ENCODE results near the gene KLK3.
"Not testable (repeated sequence)": the region's sequence is repeated elsewhere in the genome, so short reads cannot be mapped to it uniquely, and the experiment has no call there.

The KLK3 gene

GRCh38 chr19:50854636-50855410, at the start of gene KLK3:
KLK3 (plus strand) TSS chr19:50854915; CDS start chr19:50854956, 41 bp downstream.
- DNase-seq: no peak

GRCh38 chr19:50808856-50809255, 45.9 kb upstream of the KLK3 start:
- DNase-seq: no peak

GRCh38 chr19:50811622-50812238, 43.0 kb upstream of the KLK3 start:
- DNase-seq: not testable (repeated sequence)

GRCh38 chr19:50812474-50812873, 42.2 kb upstream of the KLK3 start:
- DNase-seq: no peak

DNA sequence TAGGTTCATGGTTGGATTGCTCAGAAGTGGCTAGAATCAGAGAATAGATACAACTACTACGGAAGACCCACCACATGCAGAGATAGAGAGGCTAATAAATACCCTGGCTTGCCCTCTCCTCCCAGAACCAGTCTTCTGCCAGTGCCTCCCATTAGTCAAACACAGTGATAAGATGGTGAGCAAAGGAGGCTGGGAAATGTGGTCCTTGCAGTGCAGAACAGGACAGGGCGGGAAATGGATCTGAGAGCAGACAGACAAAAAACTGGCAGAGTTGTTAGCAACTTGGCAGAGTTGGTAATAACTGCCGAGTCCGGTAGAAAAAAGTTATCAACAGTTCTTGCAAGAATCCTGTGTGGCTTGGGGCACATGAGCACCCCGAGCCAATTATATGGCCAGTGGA, 39.8 kb upstream of the KLK3 start:
- DNase-seq: no peak

DNA sequence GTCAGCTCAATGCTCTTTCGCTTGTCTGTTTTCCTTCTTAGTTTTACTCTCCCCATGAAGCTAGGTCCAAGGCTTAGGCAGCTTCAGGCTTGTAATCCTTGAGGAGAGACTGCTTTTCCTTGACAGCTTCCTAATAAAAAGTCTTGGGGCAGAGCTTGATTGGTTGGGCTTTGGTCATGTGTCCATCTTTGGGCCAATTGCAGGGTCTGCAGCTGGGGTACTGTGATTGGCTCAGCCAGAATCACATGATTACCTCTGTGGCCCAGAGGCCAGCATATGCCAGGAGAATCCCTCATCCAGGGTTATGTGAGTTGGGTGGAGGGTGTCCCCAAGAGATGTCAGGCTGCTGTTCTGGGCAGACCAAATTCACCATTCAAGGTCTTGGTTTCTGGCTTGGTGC, 39.3 kb upstream of the KLK3 start:
- no peak for DNase-seq

- no peak for DNase-seq
Measured at GRCh38 chr19:50817941-50818858, 36.5 kb upstream of the KLK3 start.

DNA sequence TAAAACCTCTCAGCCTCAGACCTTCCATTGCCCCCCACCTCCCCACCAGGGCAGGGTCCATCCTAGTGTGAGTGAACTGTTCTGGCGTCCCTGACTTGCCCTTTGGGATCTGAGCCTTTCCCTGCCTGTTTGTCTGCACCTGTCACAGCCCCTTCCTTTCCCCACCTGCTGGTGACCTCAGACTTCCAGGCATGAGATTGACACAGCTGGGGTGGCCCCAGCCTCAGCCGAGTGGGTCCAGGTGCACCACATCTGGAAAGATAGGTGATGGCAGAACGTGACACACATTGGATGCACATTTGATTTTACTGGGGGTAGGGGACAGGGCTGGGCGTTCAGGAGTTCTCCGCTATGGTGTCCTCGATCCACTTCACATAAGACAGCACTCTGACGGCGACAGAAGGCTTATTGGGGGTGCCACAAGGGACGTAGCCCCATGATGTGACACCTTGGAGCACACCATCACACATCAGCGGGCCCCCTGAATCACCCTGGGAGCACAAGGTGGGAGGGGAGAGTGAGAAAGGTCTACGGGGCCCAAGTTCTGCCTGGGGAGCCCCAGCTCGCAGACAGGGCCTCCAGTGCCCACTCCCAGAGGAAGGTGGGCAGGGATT, 35.7 kb upstream of the KLK3 start:
- no peak for DNase-seq

DNA sequence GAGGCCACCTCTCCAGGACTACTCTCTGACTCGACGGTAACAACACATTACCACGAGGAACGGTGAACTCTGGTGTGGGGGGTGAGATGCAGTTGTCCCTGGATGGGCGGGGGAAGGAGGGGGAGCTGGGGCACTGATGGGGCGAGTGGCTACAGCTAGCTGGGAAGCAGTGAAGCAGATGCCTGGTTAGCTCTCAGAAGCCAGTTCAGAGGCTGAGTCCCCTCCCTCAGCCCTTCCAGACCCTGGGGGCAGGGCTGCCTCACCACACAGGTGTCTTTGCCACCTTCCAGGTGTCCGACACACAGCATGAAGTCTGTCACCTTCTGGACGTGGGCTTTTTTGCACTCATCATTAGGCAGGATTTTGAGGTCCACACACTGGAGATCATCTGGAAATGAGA, 35.1 kb upstream of the KLK3 start:
- DNase-seq: no peak

DNA sequence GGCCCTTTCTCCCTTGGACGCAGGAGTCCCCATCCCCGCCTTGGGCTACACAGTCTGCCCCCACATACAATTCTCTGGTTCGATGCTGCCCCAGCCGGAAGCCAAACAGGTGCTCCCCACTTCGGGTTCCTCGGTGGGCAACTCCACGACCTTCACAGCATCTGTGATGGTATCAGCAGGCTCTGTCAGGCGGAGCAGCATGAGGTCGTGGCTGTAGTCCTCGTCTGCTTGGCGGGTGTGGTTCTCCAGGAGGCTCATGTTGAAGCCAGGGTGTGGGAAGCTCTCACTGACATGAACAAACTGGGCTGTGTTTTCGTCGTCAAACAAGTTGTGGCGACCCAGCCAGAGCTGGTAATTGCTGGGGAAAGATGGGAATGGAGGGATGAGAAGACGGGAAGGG, 34.6 kb upstream of the KLK3 start:
- no peak for DNase-seq

- DNase-seq: no peak
Measured at GRCh38 chr19:50820549-50821247, 34.0 kb upstream of the KLK3 start.

- no peak for DNase-seq
Measured at GRCh38 chr19:50821248-50821612, 33.5 kb upstream of the KLK3 start.

DNA sequence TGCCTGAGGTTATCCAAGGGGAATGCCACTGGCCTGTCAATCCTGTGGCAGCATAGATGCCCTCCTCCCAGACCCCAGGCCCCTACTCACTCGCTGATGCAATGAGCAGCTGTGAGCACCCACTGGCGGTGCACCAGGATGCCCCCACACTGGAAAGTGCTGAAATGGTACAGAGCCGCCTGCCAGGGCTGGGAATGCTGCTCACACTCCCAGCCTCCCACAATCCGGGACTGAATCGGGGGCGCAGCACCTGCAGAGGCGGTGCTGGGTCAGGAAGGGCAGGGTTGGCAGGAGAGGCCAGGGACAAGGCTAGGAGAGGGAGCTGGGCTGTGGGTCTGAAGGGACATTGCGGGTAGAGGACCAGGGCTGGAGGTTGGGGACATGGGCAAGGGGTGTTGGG, 33.1 kb upstream of the KLK3 start:
- DNase-seq: no peak

GRCh38 chr19:50822661-50823208, 32.0 kb upstream of the KLK3 start:
- no peak for DNase-seq

- no peak for DNase-seq
Measured at GRCh38 chr19:50823389-50824042, 31.2 kb upstream of the KLK3 start, which contains the start of gene KLK1. KLK1 (minus strand) TSS chr19:50823787; CDS start chr19:50823748, 39 bp downstream.

DNA sequence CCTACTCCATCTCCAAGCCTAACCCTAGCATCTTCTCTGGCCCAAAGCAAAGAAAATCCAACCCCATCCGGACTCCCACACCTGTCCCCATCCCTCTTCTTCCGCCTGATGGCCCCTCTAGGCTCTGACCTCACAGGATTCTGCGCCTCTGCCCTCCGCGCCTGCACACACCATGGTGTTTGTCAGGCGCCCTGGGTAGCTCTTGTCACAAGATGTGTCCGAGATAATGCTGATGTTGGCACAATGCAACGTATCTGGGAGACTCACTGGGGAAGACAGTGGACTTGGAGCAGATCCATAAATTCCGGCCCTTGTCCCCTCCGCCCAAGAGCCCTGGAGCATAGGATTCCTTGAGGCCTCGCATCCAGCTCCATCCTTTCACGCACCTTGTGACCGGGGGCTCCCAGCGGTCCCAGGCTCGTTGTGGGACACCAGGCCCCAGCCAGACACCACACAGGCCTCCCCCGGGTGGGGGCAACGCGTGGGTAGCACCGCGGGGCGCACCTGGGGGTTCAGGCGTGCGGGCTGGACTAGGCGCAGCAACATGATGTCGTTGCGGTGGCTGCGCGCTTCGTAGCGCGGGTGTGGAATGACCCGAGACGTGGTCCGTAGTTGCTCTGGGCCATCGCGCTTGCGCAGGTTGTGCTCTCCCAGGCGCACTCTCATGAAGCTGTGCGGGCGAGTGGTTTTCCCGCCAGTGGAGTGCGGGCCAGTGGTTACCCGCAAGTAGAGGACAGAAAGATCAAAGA, 28.0 kb upstream of the KLK3 start:
- no peak for DNase-seq

GRCh38 chr19:50827476-50827875, 27.2 kb upstream of the KLK3 start:
- no peak for DNase-seq

DNA sequence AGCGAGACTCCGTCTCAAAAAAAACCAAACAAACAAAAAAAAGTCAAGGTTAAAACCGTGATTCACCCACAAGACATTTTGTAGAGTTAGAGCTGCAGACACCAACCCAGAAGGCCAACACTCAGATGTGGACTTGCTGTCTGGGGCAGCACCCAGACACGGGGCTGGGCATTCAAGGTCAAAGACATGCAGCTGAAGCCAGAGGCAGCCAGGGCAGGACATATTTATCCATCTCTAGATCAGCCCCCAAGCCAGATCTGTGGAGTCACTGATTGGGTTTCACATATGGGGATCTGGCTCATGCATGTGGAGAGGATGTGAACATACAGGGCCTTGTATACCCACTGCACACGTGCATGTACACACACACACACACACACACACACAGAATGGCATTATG, 24.9 kb upstream of the KLK3 start:
- no peak for DNase-seq

- no peak for DNase-seq
Measured at GRCh38 chr19:50830266-50831025, 24.3 kb upstream of the KLK3 start.

GRCh38 chr19:50831026-50831396, 23.7 kb upstream of the KLK3 start:
- no peak for DNase-seq
